ENCODE results near the gene ETV2.

DNA sequence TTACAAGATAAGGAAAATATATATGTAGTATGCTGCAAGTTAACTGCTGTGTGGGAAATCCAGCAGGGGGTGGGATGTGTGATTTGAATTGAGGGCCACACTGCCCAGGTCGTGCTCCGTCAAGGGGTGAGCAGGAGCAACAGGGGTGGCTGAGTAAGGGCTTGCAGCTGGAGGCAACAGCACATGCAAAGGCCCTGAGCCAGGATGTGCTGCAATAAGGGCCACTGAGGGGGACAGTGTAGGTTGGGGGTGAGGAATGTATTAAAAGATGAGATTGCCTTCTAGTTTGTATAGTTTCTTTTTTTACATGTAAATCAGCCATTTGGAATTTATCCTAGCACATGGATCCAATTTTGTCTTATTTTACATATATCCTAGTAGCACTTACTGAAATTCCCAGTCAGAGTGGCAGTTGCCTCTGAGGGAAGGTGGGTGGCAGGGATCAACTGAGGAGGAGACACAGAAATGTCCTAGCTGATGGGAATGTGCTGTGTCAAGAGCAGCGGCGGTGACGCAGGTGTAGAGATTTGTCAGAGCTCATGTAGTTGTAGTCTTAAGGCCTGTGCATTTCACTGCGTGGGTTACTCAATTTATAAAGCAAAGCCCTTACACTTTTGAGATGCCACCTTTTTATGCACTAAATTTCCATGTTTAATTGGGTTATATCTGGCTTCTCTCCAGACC lies 18.1 kb upstream of the ETV2 start:
- no peak for TF ChIP-seq POLR2A (IDR thresholded peaks at IDR 0.05)
- TF ChIP-seq, protein P1, sequence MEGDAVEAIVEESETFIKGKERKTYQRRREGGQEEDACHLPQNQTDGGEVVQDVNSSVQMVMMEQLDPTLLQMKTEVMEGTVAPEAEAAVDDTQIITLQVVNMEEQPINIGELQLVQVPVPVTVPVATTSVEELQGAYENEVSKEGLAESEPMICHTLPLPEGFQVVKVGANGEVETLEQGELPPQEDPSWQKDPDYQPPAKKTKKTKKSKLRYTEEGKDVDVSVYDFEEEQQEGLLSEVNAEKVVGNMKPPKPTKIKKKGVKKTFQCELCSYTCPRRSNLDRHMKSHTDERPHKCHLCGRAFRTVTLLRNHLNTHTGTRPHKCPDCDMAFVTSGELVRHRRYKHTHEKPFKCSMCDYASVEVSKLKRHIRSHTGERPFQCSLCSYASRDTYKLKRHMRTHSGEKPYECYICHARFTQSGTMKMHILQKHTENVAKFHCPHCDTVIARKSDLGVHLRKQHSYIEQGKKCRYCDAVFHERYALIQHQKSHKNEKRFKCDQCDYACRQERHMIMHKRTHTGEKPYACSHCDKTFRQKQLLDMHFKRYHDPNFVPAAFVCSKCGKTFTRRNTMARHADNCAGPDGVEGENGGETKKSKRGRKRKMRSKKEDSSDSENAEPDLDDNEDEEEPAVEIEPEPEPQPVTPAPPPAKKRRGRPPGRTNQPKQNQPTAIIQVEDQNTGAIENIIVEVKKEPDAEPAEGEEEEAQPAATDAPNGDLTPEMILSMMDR (IDR thresholded peaks at IDR 0.05) = no peak

Data from right lobe of liver (tissue), 4 donors.